Right lobe of liver (tissue), 6 donors: ENCODE results near the gene SDF4. TPM values are rescaled to one million over a fixed set of nuclear protein-coding genes. Genes with fewer than 3 reads are reported as not detected.

Source experiments
- ATAC-seq, 4 donors: fragments of 200-7000 bp; cut with Tn5 transposase; one replicate each; pipeline ENCODE4 v1.9.1; 2020; ENCODE audit warnings: mild to moderate bottlenecking in 4 of 4, moderate library complexity in 4 of 4
- DNase-seq, 3 donors: peaks; one replicate each; pipeline ENCODE4 v3.0.0-alpha.2; 2020
- H3K27ac ChIP-seq, 3 donors: fragments of 200-600 bp; one replicate each; pipeline ENCODE4 v1.8.0; 2022
- H3K27me3 ChIP-seq, 2 donors: fragments of 200-600 bp; one replicate each; pipeline ENCODE4 v1.8.0; 2022
- H3K36me3 ChIP-seq, 4 donors: fragments of 200-600 bp; sonication (generic) in 1 of 4; one replicate each; pipeline versions ENCODE4 v1.5.1 to v1.8.0; 2017 to 2022; ENCODE audit warnings: control low read depth in 1 of 4
- H3K4me1 ChIP-seq, 4 donors: fragments of 200-600 bp; sonication (generic) in 1 of 4; one replicate each; pipeline versions ENCODE4 v1.5.1 to v1.8.0; 2017 to 2022; ENCODE audit warnings: control low read depth in 1 of 4
- H3K4me3 ChIP-seq, 3 donors: fragments of 200-600 bp; one replicate each; pipeline ENCODE4 v1.8.0; 2022
- H3K9me3 ChIP-seq, 4 donors: fragments of 200-600 bp; sonication (generic) in 1 of 4; one replicate each; pipeline versions ENCODE4 v1.5.1 to v1.8.0; 2017 to 2022; ENCODE audit warnings: control low read depth in 1 of 4
- POLR2A ChIP-seq: fragments of 450-650 bp; IDR thresholded peaks from one replicate; pipeline ENCODE4 v1.6.1; 2017; ENCODE audit warnings: antibody characterized with exemption, mild to moderate bottlenecking
- WGBS: methylation state at CpG from one replicate; pipeline ENCODE4 v1.1.6; 2018; ENCODE audit warnings: low coverage, low lambda C conversion rate; ENCODE audit not compliant: insufficient coverage; ENCODE audit errors: missing lambda C conversion rate; 5-methylcytosine and 5-hydroxymethylcytosine counted together
- intact Hi-C, 2 donors: fragments of 100-400 bp; cut with DNase I; formaldehyde crosslinking; loops; one replicate each; pipeline versions ENCODE4 v1.11.2 to v1.14.1; 2022
- total RNA-seq, 6 experiments: library from RNA; depleted of rRNA in 2 of 6; stranded (reverse); fragments of >200 nt in 2 of 6; fragmentation: NEBNext Ultra II Directional in 3 of 6; extraction: Animal tissue kit (Norgen Biotek cat#: 25700) in 3 of 6; gene quantifications; one replicate each; pipeline versions ENCODE4 v1.1.0 to v1.2.4, GENCODE V29; 2016 to 2023
- TF ChIP-seq, protein P1 (sequence below), 4 donors: fragments of 200-600 bp in 3 of 4; fragments of 450-650 bp in 1 of 4; IDR thresholded peaks; one replicate each; pipeline versions ENCODE4 v1.5.1 to v1.8.0; 2016 to 2022; ENCODE audit warnings: antibody characterized with exemption in 4 of 4, mild to moderate bottlenecking in 2 of 4
- donor health status: DM: no; HTN: yes; CAD: no.
- donor health status: DM: no; HTN: no; CAD: no.
- donor health status: DM: no; HTN: no; CAD: no.
- donor health status: DM: no; HTN: yes; CAD: no.
- donor health status: DM: no; HTN: yes; CAD: no.

SDF4 gene
- total RNA-seq, 6 experiments from 2014 or later, result 112 to 148 (median 142) TPM

GRCh38 chr1:1244192-1244811, 12.5 kb upstream of the SDF4 start:
- no peak for DNase-seq
- no peak for ATAC-seq

DNA sequence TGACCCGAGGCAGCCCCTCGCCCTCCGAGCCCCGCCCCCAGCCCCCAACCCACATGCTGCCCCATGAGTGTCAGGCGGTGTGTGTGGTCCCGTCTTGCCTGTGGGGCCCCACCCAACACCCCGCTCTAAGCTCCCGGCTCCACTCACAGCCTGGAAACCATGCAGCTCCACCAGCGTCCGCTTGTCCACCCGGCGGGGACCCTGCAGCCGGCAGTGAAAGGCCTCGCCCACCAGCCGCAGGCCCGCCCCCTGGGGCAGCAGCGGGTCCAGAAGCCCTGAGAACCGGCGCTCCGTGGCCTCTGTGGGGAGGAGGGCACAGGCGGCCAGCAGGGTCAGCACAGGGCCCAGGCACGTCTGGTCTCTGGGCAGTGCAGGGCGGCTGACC, 12.0 kb upstream of the SDF4 start:
- 40% methylated on average over 1 of the region's 23 CpGs for WGBS
- TF ChIP-seq, protein P1, sequence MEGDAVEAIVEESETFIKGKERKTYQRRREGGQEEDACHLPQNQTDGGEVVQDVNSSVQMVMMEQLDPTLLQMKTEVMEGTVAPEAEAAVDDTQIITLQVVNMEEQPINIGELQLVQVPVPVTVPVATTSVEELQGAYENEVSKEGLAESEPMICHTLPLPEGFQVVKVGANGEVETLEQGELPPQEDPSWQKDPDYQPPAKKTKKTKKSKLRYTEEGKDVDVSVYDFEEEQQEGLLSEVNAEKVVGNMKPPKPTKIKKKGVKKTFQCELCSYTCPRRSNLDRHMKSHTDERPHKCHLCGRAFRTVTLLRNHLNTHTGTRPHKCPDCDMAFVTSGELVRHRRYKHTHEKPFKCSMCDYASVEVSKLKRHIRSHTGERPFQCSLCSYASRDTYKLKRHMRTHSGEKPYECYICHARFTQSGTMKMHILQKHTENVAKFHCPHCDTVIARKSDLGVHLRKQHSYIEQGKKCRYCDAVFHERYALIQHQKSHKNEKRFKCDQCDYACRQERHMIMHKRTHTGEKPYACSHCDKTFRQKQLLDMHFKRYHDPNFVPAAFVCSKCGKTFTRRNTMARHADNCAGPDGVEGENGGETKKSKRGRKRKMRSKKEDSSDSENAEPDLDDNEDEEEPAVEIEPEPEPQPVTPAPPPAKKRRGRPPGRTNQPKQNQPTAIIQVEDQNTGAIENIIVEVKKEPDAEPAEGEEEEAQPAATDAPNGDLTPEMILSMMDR (IDR thresholded peaks at IDR 0.05), result no peak
- TF ChIP-seq POLR2A, result no peak
- Histone ChIP-seq H3K36me3 (no peaks in the 10 kb centered on the region), H3K9me3 (no peaks in the 10 kb centered on the region), H3K27ac (no peak overlapping the region), H3K4me1 (peaks cover 0 to 10% (median 0%) of the 10 kb centered on the region in 4 donors), H3K4me3 (no peak overlapping the region), H3K27me3 (no peaks in the 10 kb centered on the region)
- DNase-seq (no peak), ATAC-seq (no peak)
- intact Hi-C loops, result loop anchor here (5.0 to 10.0 kb wide), 2 partner anchors 51 to 121 kb away; no protein-coding TSS in a partner anchor

More at GRCh38 chr1:1244192-1244811, 12.5 kb upstream of the SDF4 start:
- Histone ChIP-seq H3K36me3 (no peaks in the 10 kb centered on the region), H3K4me3 (no peak overlapping the region), H3K27ac (no peak overlapping the region), H3K9me3 (no peaks in the 10 kb centered on the region), H3K4me1 (peaks cover 0 to 9% (median 0%) of the 10 kb centered on the region in 4 donors), H3K27me3 (no peaks in the 10 kb centered on the region)
- intact Hi-C loops, result loop anchor here (5.0 to 10.0 kb wide), 2 partner anchors 50 to 122 kb away; no protein-coding TSS in a partner anchor
- no peak for TF ChIP-seq POLR2A
- TF ChIP-seq, protein P1 (IDR thresholded peaks at IDR 0.05), result no peak
- 81% methylated on average over 3 of the region's 30 CpGs for WGBS

- DNase-seq (no peak), ATAC-seq (no peak)
- no peaks in the 10 kb centered on the region for H3K9me3 ChIP-seq
- intact Hi-C loops, result loop anchor here (5.0 to 10.0 kb wide), 2 partner anchors 52 to 121 kb away; no protein-coding TSS in a partner anchor
- WGBS, result no CpG with 5 or more reads among the region's 23 CpGs
- no peak overlapping the region for H3K4me3 ChIP-seq
- peaks cover 0 to 10% (median 0%) of the 10 kb centered on the region in 4 donors for H3K4me1 ChIP-seq
- TF ChIP-seq, protein P1 (IDR thresholded peaks at IDR 0.05), result no peak
- no peak for TF ChIP-seq POLR2A
- H3K36me3 ChIP-seq, result no peaks in the 10 kb centered on the region
- H3K27ac ChIP-seq, result no peak overlapping the region
- no peaks in the 10 kb centered on the region for H3K27me3 ChIP-seq
These were observed 11.5 kb upstream of the SDF4 start for GRCh38 chr1:1243266-1243660.

DNA sequence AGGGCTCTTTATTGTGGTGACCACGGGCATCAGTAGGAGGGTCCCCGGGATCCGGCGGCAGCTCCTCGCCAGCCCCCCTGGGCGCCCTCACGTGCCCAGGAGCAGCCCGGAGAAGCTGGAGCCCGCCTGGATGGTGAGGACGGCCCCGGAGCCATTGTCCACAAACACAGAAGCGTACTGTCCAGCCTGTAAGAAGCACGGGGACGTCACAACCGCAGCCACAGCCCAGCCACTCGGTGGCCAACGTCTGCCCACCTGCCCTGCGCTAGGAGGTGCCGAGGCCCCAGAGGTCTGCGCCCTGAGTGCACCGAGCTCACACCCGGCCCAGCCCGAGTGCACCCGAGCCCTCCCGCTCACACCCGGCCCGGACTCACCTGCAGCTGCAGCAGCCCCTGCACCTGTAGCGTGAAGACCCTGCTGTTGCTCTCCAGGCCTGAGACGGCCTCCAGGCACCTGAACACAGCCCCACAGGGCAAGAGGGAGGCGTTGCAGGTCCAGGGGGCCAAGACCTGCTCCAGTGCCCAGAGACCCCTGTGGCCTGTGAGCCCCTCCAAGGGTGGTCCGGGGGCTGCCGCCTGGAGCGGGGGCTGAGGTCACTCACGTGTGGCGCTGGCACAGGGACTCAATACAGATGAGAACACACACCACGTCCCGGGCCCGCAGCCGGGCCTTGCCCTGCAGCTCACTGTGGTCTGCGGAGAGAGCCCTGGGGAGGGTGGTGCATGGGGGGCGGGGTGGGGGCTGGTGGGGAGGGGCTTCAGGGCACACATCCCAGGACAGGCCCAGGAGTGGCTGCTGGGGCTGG, 10.9 kb upstream of the SDF4 start:
- DNase-seq, result no peak
- no peak overlapping the region for H3K27ac ChIP-seq
- H3K4me1 ChIP-seq, result peaks cover 0 to 14% (median 0%) of the 10 kb centered on the region in 4 donors
- ATAC-seq, result no peak
- no peak for TF ChIP-seq POLR2A
- TF ChIP-seq, protein P1 (IDR thresholded peaks at IDR 0.05), result no peak
- intact Hi-C loops, result loop anchor here (5.0 to 10.0 kb wide), 2 partner anchors 52 to 120 kb away; no protein-coding TSS in a partner anchor
- no peak overlapping the region for H3K4me3 ChIP-seq
- H3K27me3 ChIP-seq, result no peaks in the 10 kb centered on the region
- no peaks in the 10 kb centered on the region for H3K36me3 ChIP-seq
- WGBS, result 100% methylated on average over 3 of the region's 41 CpGs
- no peaks in the 10 kb centered on the region for H3K9me3 ChIP-seq
